HEK293T (cell line): Measurements from ENCODE around the gene CCDC141.
"Not testable (repeated sequence)": the region's sequence is repeated elsewhere in the genome, so short reads cannot be mapped to it uniquely, and the experiment has no call there.

Source experiments
- SP1 ChIP-seq: fragments of 450-650 bp; IDR thresholded peaks from 2 replicates; pipeline ENCODE4 v1.6.1; 2017
- TARDBP ChIP-seq: fragments of 450-650 bp; IDR thresholded peaks from 2 replicates; pipeline ENCODE4 v1.6.1; 2016

- not testable (repeated sequence) for TF ChIP-seq TARDBP, SP1
These were observed 67.3 kb downstream of the CCDC141 start for GRCh38 chr2:178982652-178983051.
